GM18868 (cell line): Measurements from ENCODE around the gene H2AZ2.
"Not testable (repeated sequence)": the region's sequence is repeated elsewhere in the genome, so short reads cannot be mapped to it uniquely, and the experiment has no call there.

Experiments
- ATAC-seq: cut with Tn5 transposase; IDR thresholded peaks from one replicate; pipeline ENCODE4 v1.9.1; 2021; ENCODE audit warnings: mild to moderate bottlenecking, moderate library complexity; ENCODE audit not compliant: unreplicated experiment

Gene H2AZ2

GRCh38 chr7:44871918-44872317 lies 24.0 kb upstream of the H2AZ2 start:
- ATAC-seq = not testable (repeated sequence)

GRCh38 chr7:44870780-44871179 lies 22.9 kb upstream of the H2AZ2 start:
- ATAC-seq = not testable (repeated sequence)

GRCh38 chr7:44870336-44870735 lies 22.4 kb upstream of the H2AZ2 start:
- ATAC-seq = not testable (repeated sequence)

- no peak for ATAC-seq
Measured at GRCh38 chr7:44867073-44867995, 19.4 kb upstream of the H2AZ2 start.

GRCh38 chr7:44861949-44862348 lies 14.1 kb upstream of the H2AZ2 start:
- ATAC-seq = not testable (repeated sequence)

- ATAC-seq = no peak
Measured at GRCh38 chr7:44858161-44858560, 10.3 kb upstream of the H2AZ2 start.

GRCh38 chr7:44854644-44855364 lies 6.9 kb upstream of the H2AZ2 start:
- no peak for ATAC-seq

- ATAC-seq = no peak
Measured at GRCh38 chr7:44853391-44853790, 5.5 kb upstream of the H2AZ2 start.

GRCh38 chr7:44852590-44852989 lies 4.7 kb upstream of the H2AZ2 start:
- ATAC-seq = no peak

GRCh38 chr7:44849885-44850544 lies 2.1 kb upstream of the H2AZ2 start:
- ATAC-seq = no peak

GRCh38 chr7:44849259-44849884 lies 1.5 kb upstream of the H2AZ2 start:
- ATAC-seq = no peak

GRCh38 chr7:44847509-44847919 lies 373 bp downstream of the H2AZ2 start:
- peak; percentile 69 for ATAC-seq

- ATAC-seq = no peak
Measured at GRCh38 chr7:44846816-44847508, 925 bp downstream of the H2AZ2 start.

GRCh38 chr7:44846390-44846789 lies 1.5 kb downstream of the H2AZ2 start:
- ATAC-seq = not testable (repeated sequence)

GRCh38 chr7:44845451-44845850 lies 2.4 kb downstream of the H2AZ2 start:
- ATAC-seq = no peak

GRCh38 chr7:44843440-44843839 lies 4.4 kb downstream of the H2AZ2 start:
- ATAC-seq = not testable (repeated sequence)

- ATAC-seq = not testable (repeated sequence)
Measured at GRCh38 chr7:44842675-44843074, 5.2 kb downstream of the H2AZ2 start.

- ATAC-seq = no peak
Measured at GRCh38 chr7:44838751-44839150, 9.1 kb downstream of the H2AZ2 start.

GRCh38 chr7:44827567-44827966 lies 20.3 kb downstream of the H2AZ2 start:
- ATAC-seq = no peak

GRCh38 chr7:44824894-44825526 lies 22.9 kb downstream of the H2AZ2 start:
- no peak for ATAC-seq
